ENCODE results near the gene RNF222.

The RNF222 gene, protein sequence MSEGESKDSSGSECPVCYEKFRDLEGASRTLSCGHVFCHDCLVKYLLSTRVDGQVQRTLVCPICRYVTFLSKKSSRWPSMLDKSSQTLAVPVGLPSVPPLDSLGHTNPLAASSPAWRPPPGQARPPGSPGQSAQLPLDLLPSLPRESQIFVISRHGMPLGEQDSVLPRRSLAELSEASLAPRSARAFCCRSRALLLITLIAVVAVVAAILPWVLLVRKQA

DNA sequence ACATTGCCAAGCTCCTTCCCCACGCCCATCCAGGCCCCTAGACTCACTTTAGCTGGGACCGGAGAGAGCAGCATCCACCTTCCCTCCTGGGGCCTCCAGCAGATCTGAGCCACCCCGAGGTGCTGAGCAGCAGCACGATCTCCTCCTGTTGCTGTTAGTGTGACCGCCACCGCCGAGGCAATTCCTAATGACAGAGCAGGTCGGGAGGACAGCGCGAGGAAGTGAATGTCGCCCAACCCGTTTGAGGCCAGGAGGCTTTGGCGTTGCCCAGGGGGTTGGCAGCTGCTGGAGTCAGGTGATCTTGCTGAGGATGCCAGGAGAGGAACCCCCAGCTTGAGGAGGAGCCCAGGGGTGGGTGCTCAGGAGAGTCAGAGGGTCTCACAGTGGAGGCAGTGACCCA is at the start of gene RNF222:
RNF222 (minus strand) TSS at position 192 of the 400 bp plus-strand sequence. CDS start 4,366 bp downstream, outside the sequence.
- no peak for DNase-seq

DNA sequence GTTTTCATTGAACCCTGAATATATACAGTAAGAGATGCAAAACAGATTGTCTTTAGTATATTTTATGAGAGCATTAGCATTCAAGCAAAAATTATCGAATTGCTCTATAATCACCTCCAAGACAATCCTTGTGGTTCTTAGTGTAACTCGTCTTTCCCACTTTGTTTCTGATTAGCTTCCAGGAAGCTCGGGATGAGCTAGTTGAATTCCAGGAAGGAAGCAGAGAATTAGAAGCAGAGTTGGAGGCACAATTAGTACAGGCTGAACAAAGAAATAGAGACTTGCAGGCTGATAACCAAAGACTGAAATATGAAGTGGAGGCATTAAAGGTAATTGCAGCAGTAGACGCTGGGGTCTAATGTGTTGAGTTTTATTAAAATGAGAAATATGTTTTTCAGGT is 47.9 kb upstream of the RNF222 start:
- no peak for DNase-seq

DNA sequence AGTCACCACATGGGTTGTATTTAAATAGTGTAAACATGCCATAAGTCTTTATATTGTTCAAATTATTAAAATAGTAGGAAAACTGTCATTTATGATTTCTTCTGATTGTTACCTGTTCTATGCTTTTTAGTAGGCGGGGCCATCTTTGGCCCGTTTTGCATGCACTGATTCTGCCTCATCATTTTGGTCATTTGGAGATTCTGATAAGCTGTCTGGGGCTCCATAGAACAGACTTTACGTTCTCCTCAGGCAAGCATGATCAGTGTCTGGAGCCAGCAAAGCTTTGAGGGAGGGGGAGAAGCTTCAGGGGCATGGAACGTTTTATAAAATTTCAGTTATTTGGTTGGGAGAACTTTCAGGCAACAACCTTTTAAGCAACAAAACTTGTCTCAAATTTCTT is 46.9 kb upstream of the RNF222 start:
- no peak for DNase-seq

DNA sequence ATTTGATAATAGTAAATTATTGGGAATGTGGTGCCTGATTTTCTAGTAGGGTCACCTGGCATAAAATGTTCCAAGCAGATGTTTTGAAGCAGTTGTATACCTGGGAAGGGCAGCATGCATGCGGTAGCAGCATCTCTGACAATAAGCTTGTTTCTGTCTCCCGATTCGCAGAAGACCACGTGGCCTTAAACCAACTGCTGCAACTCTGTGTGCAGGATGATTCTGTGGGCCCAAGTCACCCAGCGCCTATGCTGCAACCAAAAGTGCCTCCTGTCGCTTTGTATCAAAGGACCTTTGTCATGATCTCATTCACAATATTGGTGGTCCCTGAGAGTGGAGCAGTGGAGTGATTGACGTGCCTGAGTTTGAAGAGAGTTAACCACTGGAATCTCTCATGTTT is 46.1 kb upstream of the RNF222 start:
- no peak for DNase-seq

DNA sequence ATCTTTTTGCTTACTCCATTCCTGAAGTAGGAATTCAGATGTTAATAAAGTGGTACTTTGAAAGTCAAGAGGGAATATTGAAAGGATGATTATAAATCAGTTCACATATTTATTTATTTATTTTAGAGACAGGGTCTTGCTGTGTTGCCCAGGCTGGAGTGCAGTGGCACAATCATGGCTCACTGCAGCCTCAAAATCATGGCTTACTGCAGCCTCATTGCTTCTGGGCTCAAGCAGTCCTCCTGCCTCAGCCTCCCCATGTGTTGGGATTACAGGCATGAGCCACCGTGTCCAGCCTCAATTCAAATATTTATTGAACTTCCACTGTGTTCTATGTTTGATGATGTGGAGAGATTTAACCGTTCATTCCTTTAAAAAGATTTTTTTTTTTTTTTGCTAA is 44.7 kb upstream of the RNF222 start:
- DNase-seq = no peak

DNA sequence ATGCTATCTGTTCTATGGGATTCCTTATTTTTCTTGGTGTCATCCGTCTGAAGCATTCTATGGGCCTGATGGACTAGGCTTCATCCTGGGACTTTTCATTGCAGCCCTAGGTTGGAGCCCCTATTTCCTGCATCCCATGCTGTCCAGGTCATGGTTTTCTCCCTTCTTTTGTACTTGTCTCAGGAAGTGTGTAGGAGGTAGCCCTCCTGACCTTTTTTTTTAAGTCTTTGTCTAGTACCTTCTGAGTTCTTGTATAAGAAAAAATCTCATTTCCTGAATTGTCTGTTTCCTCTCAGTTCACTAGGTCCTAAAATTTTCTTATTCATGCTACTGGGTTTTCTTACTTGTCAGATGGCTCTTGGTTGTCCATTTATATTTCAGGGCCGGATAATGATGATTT is 44.1 kb upstream of the RNF222 start:
- no peak for DNase-seq

DNA sequence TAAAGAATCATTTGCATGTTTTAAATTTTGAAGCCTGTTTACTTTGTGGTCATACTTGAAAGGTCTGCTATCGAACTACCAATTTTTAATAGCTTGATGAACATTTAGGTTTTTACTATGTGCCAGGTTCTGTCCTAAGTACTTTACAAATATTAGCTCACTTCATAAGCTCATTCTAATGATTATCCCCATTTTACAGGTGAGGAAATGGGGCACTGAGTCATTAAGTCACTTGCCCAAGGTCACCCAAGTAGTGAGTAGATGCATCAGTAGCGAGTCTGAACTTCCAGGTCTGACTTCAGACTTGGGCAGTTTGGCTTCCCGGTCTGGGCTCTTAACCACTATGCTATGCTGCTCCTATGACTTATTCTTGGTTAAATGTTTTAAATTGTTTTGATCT is 42.1 kb upstream of the RNF222 start:
- no peak for DNase-seq

DNA sequence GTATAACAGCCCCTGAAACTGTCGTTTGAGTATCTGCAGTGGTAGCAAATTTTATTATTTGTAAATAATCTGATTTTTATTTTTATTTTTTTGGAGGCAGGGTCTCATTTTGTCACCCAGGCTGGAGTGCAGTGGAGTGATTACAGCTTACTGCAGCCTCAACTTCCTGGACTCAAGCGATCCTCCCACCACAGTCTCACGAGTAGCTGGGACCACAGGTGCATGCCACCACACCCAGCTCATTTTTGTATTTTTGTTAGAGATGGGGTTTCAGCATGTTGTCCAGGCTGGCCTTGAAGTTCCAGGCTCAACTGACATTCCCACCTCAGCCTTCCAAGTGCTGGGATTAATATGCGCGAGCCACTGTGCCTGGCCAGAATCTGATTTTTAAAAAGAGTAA is 40.8 kb upstream of the RNF222 start:
- DNase-seq = no peak

DNA sequence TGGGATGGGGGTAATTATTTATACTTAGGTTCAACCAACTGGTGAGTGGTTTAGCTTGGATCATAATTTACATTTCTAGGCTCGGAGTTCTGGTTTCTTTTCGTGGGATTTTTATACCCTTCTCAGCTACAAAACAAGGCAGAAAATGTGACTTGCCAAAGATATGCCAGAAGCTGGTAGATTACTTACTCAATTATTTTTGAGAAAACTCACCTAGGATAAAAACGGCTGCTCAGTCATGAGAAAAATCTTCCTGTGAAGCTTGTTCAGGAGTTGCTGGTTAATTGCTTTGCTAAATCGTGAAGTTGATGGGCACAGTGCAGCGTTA is 39.2 kb upstream of the RNF222 start:
- no peak for DNase-seq

DNA sequence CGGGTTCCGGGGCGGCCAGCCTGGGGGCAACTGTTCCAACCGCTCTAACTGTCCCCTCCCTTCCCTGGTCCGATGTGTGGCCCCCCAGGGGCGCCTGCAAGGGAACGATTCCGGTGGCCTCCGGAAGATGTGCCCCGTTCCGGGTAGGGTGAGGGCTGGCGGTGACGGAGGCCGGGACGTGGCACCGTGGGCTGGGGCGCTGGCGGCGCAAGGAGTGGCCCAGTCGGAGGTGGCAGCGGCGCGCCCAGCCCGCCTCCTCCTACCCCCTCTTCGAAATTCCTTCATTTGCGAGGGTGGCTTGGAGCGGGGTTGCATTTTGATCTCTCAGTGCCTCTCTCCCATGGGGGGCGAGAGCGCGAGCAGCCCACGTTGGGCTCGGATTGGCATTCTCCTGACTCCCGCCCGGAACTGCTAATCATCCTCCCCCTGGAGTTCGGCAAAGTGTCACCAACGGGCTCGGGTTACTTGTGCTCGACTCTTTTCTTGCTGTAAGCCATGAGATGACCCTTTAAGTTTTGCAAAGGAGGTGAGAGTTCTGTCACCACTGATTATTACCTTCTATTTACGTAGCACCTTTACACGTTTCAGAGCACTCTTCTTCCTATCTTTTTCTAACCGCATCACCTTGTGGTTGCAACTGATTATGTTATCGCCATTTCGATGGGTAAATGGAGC is 38.7 kb upstream of the RNF222 start:
- peak; percentile 79 for DNase-seq

DNA sequence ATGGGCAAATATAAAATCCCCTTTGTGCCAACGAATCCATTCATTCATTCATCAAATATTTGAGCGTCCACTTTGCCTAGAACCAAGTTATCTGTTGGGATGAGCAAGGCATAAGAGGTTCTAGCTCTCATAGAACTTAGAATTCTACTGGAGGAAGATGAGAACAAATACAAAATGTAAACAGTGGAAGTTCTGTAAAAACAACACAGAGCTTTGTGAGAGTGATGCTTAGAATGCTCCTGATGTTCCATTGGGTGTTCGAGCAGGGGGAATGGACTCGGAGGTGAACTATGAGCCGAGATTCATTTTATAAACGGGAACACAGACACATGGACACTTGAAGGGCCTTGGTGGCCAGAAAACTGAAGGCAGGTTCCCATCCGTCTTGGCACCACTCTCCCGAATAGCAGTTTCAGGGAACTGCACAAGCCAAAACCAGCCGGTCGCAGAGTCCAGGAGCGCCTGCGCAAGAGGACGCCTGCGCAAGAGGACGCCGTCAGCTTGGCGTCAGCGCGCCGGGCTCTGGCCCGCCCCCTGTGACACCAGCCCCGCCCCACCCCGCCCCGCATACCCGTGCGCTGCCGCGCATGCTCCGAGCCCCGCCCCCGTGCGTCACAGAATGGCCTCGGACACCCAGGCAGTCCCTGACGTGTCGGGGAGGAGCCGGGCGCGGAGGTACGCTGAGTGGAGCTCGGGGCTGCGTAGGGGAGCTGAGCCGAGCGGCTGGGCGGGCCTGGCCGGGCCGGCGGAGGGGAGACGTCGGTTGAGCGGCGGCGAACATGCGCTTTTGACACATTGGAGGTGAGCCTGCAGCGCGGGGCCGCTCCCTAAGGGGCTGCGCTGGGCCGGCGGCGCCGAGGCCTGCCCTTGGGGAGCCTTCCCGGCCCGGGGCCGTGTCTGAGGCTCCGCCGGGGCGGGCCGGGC is 37.9 kb upstream of the RNF222 start, which contains the start of gene NDEL1:
NDEL1 (plus strand) TSS at position 640 of the 924 bp plus-strand sequence. CDS start 8,388 bp downstream, outside the sequence.
- DNase-seq = peak; percentile 99

DNA sequence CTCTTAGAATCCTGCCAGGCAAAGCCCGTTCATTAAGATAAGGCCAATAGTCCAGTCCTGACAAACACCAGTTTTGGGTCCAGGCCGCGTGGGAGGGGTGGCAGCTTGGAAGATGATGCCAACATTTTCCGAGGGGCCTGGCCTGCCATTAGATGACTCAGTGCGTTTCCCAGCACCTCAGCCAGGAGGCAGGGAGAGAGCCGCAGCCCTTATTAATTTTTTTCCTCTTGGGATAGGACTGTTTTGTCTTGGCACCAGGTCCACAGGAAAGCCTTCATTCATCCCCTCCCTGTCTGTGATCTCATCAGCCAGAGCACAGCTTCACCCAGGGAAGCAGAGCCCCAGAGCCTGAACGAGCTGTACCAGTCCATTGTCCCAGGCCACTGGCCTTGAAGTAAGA is 33.3 kb upstream of the RNF222 start:
- DNase-seq = peak; percentile 47

DNA sequence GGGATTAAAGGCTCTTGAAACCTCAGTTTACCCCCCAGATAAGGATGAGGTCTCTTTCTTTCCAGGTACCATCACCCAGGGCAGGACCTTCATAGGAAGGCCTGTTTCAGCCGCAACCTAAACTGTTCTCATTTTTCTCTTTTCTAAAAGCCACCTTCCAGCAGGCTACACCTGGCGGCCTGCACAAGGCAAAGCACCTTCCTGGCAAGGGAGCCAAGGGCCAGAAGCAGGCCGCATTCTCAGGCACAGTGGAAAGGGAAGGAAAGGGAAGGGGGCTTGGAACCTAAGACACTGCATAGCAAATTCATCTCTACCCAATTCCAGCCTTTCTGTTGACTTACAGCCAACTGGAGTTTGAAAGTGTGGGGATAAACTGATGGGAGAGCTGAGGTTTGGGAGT is 29.2 kb upstream of the RNF222 start:
- DNase-seq = no peak

DNA sequence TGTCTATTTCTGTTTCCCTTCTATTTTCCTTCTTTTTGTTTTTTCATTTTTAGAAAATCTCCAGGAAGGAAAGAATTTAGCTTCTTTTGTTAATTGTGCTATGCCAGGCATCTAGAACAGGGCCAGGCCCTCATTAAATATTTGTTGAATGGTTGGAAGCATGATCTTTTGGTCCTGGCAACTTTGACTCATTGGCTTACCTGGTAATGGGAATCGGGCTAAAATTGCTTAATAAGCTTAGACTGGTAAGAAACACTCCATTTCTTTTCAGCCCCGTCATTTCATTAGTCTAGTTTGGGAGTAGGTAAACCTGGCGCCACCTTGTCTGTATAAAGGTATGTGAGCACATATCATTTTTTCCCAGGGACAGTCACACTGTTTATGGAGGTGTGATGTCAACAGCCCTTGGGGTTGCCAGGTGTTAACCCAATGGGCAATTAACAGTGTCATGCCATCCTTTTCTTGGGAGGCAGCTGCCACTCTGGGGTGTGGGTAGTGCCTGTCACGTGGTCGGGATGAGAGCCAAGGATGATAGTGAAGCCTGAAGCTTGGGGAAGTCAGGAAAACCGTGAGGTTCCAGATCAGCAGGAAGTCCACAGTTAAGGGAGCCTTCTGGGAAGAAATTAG is 28.6 kb upstream of the RNF222 start:
- DNase-seq = no peak

DNA sequence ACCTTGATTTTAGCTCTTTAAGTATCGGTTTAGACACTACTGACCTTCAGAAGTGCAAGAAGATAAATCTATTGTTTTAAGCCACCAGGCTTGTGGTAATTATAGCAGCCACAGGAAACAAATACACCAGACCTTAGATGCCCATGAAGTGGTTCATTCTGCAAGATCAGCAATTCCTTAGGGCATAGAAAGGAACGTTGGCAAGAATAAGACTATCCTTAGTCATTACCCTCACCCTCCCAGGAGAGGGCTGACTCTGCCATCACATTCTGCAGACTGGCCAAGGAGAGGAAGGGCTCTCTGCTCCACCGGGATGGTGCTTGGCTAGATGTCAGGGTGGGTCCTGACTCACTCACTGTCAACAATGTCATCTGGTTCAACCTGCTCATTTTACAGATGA is 23.9 kb upstream of the RNF222 start:
- DNase-seq = no peak

DNA sequence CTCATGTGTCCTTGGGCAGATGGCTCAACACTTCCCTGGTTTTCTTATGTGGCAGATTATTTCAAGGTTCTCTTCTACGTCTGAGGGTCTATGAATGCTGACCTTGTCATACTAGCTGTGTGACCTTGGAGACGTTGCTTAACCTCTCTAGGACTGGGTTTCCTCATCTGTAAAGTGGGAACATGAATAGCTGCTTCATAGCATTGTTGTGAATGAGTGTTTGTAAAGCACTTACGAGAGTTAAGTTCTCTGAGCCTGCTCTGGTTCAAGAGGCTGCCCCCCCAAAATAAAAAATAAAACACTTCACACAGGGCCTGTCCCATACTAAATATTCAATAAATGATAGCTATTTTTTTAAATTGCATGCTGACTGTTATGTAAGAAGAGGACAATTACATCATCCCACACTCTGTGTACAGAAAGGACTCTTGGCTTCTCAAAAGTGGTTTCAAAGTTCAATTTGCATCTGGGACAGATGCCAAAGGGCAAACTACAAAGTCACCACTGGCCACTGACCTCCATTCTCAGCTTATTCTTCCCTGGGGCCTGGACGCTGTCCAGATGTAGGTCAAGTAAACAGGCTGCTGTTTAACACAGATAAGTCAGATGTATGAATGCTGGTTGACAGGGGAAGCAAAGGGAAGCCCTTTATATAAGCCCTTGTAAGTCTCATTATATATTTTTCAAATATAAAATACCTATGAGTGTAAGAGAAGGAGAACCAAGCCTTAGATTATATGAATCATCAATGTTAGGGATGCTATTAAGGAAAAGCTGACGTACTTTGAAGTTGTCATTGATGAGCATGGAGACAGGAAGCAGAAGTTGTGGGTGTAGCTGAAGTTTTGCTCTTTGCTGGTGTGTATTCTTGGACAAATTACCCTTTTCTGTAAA is 22.7 kb upstream of the RNF222 start:
- DNase-seq = peak; percentile 74

DNA sequence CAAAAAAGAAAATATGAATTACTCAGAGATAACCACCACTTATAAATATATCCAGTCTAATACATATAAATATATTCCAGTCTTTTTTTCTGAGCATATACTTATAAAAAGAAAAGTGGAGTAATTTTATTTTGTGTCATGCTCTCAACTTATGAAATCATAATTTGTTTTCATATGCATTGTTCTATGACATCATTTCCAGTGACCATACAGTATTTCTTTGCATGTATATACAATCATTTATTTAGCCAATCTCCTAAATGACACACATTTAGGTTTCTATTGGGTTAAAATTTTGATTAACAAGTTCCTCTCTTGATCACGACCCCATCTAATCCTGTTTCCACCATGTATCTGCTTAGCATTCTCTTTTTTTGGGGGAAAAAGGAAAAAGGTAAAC is 21.7 kb upstream of the RNF222 start:
- DNase-seq = no peak

DNA sequence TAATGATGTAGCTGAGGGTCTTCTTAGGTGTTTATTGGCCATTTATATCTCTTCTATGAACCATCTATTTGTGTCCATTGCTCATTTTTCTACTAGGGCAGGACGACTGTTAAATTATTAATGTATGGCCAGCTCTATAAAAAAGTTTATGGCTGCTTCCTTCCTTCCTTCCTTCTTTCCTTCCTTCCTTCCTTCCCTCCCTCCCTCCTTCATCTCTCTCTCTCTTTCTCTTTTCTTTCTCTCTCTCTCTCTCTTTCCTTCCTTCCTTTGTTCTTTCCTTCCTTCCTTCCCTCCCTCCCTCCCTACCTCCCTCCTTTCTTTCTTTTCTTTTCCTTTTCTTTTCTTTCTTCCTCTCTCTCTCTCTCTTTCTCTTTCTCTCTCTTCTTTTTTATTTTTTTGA is 20.8 kb upstream of the RNF222 start:
- no peak for DNase-seq

DNA sequence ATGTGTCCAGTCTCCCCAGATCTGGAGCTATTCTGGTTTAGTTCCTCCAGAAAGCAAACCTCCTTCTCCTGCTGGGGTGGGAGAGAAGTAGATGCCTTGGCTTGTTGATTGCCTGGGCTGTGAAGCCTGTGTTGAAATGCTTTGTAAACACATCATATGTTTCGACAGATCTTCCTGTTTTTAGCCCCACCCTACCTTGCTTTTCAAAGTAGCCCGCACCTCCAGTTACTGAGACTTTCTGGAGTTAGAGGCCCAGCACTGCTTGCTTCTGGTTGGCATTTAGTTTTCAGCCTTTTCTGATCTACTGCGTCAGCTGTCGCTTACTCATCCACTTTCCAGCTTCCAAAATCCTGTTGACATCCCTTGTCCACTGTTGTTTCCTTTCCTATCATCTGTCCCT is 20.2 kb upstream of the RNF222 start:
- no peak for DNase-seq

DNA sequence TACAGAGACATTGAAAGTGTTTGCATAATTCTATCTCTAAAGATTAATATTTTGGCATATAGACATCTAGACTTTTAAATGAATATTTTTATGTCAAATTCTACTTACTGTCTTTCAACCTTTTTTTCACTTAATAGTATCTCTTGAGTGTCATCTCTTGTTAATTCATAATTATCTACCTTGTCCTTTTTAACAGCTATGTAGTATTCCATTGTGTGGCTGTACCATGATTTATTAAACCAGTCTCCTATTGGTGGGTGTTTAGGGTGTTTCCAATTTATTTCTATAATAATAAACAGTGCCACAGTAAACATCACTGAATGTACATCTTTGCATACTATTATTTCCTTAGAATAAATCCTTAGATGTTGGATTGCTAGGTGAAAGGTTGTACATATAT is 16.3 kb upstream of the RNF222 start:
- DNase-seq = no peak

DNA sequence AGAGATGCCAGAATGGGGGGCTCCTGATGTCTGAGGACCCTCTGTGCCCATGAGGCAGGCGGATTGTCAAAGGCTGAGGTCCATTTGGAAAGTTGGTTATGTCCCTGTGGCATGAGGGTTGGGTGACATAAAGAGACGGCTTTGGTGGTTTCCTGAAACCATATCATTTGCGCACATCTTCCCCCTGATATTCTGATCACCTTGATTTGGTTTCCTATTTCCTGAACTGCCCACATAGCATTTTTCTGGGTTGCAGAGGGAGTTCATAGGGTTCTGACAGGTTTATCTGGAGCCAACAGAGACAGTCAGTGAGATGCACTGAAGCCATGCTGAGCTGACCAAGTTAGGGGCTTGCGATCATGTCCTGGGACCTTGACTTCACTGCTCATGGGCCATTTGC is 15.7 kb upstream of the RNF222 start:
- DNase-seq = no peak

DNA sequence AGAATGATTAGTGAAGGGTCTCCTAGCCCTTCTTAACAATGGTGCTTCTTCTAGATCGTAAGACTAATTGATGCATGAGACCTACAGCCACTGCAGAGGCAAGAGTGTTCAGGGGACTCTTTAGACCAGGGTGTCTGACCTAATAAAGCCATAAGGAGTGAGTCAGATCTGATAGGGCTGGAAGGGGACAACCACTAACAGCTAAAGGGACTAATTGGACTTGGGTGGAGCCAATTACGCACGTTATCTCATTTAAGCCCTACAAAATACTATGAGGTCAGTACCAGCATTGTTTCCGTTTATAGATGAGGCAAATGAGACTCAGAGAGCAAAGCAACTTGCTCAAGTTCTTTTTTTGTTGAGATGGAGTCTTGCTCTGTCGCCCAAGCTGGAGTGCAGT is 14.5 kb upstream of the RNF222 start:
- DNase-seq = no peak
